Inflammatory macrophage (primary cell): Measurements from ENCODE around the gene LRRC4C.

Experiments
- DNase-seq, 2 donors: peaks; one replicate each; pipeline ENCODE4 v3.0.0-alpha.2; 2020 to 2022

Gene LRRC4C

DNA sequence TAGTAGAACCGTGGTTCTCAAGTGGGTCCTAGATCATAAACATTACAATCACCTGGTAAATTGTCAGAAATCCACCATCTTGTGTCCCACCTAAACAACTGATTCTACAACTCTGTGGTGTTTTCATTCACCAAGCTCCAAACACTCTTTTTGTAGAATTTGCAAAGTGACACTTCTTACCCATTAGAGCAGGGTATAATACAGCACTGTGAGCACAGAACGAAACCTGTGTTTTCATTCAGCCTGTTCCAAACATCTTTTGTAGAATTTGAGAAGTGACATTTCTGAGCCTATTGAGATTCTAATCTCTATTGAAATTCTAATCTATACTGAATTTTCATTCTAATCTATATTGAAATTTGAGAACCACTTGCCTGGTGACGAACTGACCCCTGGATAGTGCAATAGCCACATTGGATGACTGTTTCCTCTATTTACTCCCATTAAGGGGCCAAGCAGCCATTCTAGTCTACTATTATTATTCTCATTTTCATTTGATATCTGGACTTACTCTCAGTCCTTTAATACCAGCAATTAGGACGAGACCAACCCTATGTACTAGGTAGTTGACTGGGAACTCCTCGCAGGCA is 616.6 kb downstream of the LRRC4C start:
- no peak for DNase-seq

DNA sequence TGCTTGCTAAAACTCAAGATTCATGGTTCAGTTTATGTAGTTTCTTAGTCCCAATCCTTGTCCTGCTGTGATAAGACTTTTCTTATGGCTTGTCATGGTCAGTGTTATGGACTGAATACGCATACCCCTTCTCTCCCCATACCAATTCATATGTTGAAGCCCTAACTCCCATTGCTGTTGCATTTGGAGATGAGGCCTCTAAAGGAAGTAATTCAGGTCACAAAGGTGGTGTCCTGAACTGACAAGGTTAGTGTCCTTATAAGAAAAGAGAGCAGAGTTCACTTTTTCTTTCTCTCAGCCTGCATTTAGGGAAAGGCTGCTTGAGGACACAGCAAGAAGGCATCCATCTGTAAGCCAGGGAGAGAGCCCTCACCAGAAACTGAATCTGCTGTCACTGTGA is 618.2 kb downstream of the LRRC4C start:
- no peak for DNase-seq

DNA sequence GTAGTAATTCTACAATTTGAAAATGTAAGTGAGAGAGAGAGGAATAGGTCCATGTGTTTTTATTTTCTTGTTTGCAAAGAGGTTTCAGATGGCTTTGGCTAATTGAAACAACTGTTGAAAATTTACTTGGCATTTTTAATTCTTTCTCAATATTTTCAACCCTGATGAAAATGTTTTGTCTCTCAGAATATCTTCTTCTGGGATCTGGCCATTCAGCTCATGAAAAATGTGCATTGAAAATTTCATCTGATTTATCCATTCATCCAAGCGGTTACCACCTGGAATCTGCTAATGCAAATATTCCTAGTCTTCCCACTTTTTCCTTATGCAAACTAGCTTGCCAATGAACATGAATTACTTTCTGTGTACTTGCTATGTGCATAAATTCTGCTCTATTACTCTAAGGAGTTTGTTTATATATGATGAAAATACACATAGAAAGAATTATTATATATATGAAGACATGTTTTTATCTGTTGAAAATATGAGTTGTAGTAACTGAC is 621.2 kb downstream of the LRRC4C start:
- no peak for DNase-seq

DNA sequence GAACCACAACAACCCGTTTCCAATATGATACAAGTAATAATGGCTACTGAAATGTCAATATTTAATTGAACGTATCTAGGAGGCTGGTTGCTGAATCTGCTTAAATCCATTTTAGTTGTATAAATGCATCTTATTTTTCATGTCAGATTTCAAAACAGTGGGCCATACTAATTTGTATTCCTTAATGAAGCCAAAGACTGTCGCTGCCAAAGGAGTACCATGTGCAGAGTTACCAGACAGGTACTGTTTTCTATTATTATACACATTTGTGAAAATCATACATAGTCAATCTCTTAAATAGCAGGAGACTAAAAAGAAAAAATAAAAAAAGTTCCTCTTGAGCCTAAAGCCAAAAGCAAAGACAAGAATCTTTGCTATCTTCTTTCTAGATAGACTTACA is 632.3 kb downstream of the LRRC4C start:
- no peak for DNase-seq

DNA sequence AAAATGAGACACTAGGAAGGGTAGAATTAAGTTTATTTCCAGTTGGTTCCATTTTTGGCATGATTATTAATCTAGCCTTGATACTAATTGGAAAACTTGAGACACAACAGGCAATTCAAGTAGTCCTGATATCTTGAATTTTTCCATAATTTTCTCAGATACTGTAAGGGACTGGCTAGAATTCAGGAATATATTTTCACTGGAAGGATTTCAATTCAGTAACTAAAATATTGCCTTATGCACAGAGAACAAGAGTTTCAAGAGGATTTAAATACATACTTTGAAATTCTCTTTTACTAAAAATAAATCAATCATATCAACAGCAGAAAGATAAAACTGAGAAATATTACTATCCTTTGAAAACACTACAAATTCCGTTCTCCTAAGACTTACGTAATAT is 632.9 kb downstream of the LRRC4C start:
- no peak for DNase-seq

DNA sequence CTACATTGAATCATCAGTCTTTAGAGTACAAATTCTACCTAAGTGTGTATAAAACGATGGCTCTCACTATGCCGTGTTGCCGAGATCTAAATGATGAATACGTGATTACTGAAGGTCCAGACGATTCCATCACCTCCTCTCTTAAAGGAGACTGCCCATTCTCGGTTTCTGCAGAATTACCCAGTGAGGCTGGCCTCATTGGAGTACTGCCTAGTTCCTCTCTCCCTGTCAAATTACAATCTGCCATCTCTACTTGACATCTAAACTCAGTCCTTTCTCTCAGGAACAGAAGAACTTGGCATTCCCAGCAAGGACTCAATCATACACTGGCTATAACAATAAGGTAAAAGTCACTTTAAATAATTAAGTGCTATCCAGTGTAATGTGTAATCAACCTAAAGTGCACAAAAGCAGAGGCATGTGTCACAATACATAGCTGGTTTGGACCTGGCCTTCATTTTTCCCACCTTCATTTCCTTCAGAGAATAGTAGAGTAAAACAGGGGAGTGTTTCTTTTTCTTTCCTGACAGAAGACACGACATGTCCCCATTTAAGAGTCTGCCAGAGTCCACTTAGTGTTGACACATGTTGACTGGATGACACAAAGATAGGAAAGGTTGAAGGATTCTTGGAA is 634.1 kb downstream of the LRRC4C start:
- DNase-seq: no peak

DNA sequence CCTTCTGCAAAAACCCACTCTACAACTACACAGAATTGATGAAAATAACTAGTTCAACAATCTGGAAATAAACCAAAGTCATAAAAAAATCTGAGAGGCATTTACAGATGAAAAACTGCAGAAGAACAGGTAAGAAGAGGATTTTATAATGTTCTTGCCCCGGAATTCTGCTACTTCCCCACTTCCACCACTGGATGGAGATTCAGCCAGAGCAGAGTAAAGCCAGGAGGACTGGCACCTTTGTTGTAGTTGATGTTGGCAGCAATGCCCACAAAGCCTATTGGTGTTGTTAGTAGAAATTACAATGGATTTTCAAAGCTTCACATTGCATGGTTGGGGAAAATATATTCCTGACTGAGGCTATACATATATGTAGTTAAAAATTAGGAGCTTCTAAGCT is 640.2 kb downstream of the LRRC4C start:
- no peak for DNase-seq

DNA sequence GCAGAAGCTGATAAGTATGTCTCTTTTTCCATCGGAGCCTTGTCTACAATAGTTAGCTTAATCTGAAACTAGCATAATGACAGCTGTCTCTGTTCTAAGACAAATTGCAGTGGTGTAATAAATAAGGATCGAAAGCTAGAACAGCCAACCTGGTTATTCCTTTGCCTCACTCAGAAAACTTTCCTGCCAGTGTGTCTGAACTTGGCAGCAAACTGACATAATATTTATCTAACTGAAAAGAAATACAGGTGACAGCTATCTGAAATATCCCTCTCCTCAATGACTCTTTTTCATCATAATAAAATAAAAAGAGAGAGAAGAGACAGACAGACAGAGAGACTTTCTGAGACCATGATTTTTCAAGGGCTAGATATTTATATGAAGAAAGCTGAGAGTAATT is 642.5 kb downstream of the LRRC4C start:
- DNase-seq: no peak

DNA sequence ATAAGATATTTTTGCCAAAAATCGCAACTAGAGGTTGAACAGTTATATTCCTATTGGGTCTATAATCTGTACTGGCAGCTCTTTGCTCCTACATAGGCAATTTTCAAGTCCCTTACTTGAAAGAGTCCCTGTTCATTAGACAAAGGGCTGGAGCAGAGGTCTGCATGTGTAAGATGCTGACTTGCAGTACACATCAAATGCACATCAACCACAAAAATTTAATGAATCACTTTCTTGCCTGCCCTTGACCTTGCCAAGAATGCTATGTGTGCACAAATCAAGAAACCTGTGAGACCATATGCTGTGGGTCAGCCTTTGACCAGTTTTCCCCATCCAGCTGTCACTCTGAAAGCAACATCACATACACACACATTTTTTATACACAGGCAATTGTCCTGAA is 661.5 kb downstream of the LRRC4C start:
- DNase-seq: no peak

DNA sequence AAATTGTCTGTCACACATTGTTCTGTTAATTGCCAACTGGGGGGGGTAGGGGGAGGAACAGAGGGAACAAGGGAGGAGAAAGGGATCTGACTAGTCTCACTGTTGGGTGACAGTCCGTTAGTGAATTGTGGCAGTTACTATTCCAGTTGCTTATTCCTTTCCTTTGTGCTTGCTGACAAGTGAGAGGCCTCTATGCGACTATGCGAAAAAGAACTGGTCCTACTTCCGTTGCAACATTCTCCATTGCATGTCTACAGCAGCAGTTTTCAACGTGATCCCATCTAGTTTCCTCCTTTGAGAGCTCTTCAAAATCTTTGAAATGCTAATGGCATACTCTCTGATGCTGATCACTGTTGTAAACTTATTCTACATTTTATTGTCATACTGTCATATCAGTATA is 672.2 kb downstream of the LRRC4C start:
- DNase-seq: no peak

DNA sequence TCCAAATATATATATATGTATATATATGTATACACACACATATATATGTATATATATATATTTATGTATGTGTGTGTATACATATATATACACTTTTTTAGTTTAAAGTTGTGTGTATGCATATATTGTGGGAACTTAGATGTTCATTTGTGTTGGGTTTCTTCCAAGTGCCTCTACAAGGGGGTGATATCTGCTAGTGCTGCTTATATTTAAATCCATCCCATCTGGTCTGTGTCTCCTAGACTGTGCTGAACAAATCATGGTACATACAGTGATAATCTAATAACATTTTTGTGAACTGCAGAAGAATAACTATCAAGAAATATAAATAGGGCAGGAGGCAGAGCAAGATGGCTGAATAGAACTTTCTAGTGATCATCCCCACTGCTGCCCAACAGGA is 696.4 kb downstream of the LRRC4C start:
- DNase-seq: no peak

DNA sequence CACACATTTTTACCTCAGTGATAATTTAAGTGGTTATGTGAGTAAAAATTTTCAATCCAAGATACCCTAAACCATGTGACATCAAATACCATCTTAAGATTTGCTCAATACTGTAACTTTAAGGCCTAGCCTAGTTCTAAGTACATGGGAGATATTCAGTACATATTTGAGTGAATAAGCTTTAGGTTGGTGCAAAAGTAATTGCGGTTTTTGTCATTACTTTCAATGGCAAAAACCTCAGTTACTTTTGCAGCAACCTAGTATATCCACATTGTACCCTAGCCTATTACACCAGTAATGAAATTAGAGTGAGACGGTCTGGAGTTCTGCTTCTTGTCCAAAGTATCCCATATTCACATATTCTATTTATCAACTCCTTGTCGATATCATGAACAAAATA is 700.1 kb downstream of the LRRC4C start:
- no peak for DNase-seq

DNA sequence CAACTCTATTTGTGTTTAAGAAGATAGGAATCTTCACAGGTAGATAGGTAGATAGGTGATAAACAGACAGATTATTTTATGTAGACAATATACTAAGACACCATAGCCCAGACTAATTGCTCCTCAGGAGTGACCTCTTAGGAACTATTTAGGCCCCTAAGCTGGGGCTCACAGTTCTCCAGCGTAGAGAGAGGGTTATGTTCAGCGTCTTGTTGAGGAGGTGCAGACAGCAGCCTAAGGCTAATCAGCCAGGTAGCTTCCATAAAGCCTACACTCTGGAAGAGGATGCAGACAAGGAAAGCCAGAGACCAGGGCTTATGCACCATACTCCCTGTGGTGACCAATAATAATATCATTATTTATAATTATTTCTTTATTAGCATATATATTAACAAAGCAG is 705.2 kb downstream of the LRRC4C start:
- no peak for DNase-seq

DNA sequence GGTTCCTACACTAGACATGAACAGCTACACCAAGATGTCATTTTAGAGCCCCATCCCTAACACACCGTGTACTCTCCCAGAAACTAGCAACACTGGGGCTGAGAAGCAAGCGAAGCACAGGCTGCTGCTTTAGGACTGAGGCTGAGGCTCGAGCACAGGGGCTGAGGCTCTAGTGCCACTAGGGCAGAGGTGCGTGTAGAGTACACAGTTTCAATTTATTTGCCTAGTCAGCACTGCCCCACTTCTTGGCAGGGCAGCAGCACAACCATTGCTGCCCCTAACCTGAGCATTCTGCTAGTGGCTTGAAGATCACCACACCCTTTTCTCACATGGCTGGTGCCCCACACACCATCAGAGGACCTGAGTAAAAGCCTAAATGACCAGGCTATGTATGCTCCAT is 713.2 kb downstream of the LRRC4C start:
- no peak for DNase-seq

DNA sequence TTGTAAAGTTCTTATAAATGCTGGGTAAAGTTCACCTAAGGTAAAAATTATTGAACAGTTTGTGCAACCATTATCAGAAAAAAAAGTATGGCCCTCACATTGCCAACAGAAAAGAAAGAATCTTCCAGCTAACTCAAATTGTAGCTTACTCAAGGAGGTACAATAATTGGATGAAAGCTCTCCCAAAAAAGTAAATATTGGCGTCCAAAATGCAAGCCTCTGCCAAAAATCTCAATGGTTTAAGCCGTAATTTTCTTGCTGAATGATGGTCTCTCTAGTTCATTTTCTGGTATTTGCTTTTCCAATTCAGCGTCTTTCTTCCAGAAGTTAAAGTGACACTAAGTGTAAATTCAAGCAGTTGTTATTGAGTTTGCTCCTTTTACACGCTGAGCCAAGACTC is 727.3 kb downstream of the LRRC4C start:
- DNase-seq: no peak

DNA sequence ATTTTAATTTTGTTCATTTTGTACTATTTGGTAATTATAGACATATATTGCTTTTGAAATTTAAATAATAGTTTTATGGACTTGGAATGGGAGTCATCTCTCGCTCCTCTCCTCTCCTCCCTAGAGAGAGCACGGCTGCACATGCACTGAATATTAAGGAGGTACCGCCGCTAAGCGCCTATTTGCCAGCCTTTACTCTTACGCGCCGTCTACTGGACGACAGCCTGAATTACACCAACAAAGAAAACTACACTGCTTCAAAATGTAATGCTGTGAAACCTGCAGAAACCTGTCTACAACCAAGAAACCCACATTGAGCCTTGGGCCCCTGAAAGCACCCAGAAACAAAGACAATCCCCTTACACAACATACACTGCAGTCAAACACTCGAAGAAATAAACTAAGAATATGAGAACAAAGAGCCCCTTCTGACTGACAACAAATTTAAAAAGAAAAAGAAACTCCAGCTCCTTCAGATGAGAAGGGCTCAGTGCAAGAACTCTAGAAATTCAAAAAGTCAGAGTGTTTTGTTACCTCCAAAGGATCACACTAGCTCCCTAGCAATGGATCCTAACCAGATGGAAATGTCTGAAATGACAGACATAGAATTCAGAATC is 737.2 kb downstream of the LRRC4C start:
- peak in 1 of 2 donors; percentile 13 for DNase-seq

DNA sequence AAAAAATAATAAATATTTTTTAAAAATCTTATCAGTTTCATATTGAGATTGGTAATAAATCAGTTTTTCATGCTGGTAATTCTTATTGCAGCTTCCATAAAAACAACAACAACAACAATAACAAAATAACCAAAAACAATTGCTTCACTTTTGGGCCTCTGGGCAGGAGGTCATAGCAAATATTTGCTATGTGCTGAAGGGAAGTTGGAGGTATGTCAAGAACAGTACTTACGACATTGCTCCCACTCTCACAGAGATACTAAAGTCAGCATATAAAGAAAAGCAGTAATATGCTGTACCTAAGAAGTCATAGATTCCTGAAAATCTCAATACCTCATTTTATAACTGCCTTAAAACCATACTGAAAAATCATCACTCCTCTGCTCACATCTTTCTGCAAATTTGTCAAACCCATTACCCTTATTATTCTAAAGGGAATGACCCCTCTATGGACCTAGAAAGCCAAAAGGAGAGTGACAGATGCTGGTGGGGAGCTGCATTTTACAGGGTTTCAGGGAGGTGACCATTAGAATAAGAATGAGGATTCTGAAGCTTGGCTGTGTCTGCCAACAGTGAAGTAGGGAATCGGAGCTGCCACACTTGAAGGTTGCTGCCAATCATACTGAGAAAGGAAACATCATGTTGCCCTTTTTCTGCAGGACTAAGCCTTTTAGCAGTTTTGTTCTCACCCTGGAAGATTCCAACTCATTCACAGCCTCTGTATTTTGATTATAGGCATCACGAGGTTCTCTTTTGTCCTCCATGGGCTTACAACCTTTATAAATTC is 742.9 kb downstream of the LRRC4C start:
- no peak for DNase-seq

DNA sequence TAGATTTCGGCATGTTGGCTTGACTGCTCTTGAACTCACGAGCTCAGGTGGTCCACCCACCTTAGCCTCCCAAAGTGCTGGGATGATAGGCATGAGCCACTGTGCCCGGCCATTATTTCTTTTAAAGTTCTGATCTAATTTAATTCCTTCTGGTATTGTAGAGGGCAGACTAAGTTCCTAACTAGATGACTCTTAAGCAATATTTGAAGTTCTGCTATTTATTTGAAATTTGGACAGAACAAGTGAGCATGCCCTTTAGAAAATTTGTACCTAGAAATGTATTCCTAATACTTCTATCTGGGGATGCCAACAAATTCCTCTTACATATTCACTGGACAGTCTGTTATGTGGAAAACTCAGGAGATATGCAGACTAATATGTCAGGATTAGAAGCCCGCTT is 746.4 kb downstream of the LRRC4C start:
- DNase-seq: no peak

DNA sequence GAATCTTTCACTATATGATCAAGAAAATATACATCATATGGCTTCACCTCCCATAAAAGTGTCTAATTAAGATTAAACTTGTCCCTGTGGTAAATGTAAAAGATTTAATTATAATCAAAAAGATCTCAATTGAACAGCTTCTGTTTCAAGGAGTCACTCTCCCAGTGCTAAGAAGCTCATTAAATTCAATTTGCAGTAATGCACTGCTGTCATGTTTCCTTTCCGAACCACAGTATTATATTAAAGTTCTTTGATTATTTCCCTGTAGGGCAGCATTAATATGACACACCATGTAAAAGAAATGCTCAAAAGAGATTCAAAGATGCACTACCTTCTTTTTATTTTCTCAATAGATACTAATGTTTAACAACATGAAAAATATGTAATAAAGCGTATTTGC is 758.4 kb downstream of the LRRC4C start:
- DNase-seq: no peak

DNA sequence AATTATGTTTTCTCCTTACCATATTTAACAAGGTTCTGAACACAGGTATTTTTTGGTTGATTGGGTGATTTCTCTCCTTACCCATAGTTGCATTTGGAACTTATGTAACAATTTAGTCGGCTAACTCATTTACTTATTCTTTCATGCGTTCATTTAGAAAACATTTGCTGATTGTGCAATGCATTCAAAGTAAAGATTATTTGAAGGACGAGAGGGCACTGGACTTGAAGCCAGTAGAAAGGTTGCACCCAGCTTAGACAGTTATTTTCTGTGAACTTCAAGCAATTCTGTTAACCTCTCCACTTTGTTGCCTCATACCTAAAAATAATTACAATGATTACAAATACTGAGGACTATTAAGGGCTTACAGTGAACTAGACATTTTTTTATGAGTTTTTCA is 769.6 kb downstream of the LRRC4C start:
- no peak for DNase-seq

DNA sequence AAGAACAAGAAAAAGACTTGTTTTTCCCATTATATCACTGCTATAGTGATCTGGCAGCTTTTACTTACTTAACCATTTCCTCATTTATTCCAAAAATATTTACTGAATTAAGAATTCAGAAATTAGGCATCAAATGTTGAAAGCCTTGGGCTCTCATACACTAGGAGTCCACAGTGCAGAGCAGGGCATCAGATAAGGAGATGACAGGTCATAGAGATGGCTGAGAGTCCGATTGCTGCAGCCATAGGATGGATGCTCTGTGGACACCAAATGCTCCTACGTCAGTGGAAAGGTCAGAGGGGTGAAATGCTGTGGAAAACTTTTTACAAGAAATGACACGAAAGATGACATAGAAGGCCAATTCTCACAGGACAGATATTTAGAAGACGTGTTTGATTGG is 771.1 kb downstream of the LRRC4C start:
- DNase-seq: no peak

DNA sequence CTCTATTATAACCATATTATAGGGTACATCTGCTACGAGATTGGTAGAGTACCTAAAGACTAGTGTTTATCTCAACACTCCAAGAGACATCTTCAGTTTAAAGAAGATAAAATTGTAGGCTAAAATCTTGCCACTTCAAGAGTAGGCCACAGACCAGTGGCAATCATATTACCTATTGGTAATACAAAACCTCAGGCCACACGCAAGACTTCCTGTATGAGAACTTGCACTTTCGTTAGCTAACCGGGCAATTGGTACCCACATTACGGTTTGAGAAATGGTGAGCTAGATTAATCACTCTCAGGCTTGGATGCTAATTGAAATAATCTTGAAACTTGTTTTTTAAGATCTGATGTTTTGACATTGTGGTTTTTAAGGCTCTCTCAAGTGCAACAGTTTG is 772.7 kb downstream of the LRRC4C start:
- DNase-seq: no peak

DNA sequence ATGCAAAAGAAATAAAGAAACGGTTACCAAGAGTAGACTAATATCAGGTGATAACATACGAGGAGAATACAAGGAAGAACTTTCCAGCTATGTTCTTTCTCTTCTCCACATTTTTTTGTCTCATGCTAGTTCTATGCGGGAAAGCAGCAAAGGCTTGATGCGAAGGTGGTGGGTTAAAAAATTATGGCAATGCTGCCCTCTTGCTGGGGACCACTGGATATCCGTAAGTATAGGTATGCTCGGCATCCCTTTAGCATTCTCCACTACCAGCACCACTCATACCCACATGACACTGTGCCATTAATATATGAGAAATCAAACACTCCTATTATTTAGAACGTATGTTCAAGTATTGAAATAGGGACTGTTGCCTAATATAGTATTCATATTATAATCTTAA is 776.4 kb downstream of the LRRC4C start:
- no peak for DNase-seq

DNA sequence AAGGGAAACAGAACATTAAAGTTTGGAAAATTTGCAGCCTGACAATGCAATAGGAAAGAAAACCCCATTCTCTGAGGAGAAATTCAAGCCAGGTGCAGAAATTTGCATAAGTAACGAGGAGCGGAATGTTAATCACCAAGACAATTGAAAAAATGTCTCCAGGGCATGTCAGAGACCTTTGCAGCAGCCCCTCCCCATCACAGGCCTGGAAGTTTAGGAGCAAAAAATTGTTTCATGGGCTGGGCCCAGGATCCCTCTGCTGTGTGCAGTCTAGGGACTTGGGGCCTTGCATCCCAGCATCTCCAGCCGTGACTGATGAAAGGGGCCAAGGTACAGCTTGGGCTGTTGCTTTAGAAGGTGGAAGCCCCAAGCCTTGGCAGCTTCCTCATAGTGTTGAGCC is 780.2 kb downstream of the LRRC4C start:
- DNase-seq: no peak
